Stimulated activated CD8-positive, alpha-beta memory T cell treated with anti-CD3 and anti-CD28 coated beads, Interleukin-7, amount 100 ng/mL, for 48 hours (primary cell): ENCODE measurements around the gene RUNX3.
A peak's percentile ranks its signal among the peaks of the same experiment; 100 is the strongest.
"Not testable (repeated sequence)": the region's sequence is repeated elsewhere in the genome, so short reads cannot be mapped to it uniquely, and the experiment has no call there.

Experiments used
- DNase-seq, 2 donors: peaks; one replicate each; pipeline ENCODE4 v3.0.0-alpha.2; 2020; ENCODE audit warnings: low read depth in 1 of 2; ENCODE audit errors: extremely low read depth in 1 of 2

The RUNX3 gene

GRCh38 chr1:24930260-24931145, at the start of gene RUNX3:
RUNX3 (minus strand) TSS chr1:24930276; CDS start chr1:24929868, 408 bp downstream.
- peak; percentile 85 to 88 for DNase-seq

DNA sequence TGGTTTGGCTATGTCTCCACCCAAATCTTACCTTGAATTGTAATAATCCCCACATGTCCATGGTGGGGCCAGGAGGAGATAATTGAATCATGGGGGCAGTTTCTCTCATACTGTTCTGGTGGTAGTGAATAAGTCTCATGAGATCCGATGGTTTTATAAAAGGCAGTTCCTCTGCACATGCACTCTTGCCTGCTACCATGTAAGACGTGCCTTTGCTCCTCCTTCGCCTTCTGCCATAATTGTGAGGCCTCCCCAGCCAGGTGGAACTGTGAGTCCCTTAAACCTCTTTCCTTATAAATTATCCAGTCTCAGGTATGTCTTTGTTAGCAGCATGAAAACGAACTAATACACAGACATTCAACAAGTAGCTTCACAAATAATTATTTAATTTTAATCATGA, 49.2 kb upstream of the RUNX3 start:
- DNase-seq, result not testable (repeated sequence)

- no peak for DNase-seq
These were observed 48.4 kb upstream of the RUNX3 start for GRCh38 chr1:24978383-24979032.

DNA sequence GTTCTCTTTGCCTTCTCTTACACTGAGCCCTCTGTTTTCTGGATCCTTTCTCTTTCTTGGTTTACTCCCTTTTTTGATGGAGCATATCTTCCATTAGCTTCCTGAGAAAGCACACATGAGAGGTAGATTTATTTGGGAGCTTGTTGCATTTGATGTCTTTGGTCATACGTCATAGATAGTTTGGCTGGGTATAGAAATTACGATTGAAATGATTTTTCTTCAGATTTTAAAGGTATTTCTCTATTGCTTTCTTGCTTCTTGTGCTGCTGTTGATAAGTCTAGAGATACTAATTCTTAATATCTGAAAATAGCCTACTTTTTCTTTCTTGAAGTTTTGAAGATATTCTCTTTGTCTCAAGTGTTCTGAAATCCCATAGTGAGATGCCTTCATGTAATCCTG, 45.3 kb upstream of the RUNX3 start:
- no peak for DNase-seq

GRCh38 chr1:24973315-24973714, 43.2 kb upstream of the RUNX3 start:
- DNase-seq, result no peak

- no peak for DNase-seq
These were observed 42.8 kb upstream of the RUNX3 start for GRCh38 chr1:24972915-24973242.

GRCh38 chr1:24972221-24972914, 42.3 kb upstream of the RUNX3 start:
- no peak for DNase-seq

GRCh38 chr1:24970926-24971875, 41.1 kb upstream of the RUNX3 start:
- no peak for DNase-seq

GRCh38 chr1:24970399-24970753, 40.3 kb upstream of the RUNX3 start:
- no peak for DNase-seq

GRCh38 chr1:24969596-24970398, 39.7 kb upstream of the RUNX3 start:
- DNase-seq, result no peak

DNA sequence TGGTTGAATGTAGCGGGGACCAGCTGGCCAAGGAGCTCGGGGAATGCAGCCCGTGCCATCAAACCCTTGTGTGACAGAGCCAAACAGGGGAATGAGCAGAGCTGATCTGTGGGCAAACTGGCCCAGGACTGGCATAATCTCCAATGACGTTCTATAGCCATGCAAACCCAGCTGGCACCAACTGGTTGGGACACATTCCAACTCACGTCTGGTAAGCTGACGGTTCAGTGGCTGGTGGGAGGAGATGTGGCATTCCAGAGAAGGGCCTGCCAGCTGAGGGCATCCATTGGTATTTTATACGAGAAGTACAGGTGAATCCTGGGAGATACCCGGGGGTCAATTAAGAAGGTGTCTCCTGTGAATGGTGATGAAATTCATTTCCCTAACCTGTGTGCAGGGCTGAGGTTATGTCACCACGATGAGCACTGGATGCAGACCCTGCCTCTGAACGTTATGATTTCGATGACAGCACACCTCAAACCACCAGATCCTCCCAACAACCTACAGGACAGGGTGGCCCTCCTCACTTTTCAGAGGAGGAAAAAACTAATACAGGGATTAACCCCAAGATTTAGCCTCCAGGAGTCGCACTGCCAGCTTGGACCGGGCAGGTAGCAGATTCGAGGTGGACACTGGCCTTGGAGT, 39.0 kb upstream of the RUNX3 start:
- DNase-seq, result no peak

GRCh38 chr1:24967962-24968361, 37.9 kb upstream of the RUNX3 start:
- DNase-seq, result no peak

DNA sequence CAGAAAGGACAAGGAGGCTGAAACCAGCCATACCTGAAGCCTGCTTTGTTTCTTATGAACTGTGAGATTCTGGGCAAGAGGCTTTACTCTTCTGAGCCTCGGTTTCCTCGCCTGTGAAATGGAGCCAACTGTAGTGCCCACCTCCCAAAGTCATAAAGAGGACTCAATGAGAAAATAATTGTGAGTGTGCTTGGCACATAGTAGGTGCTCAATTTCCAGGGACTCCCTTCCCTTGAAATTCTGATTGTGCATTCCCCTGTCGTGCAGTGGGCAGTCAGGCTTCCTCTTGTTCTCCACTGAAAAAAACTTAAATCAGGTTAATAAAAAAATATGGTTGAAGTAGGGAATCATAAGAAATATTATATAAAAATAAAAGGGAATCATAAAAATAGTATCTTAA, 37.5 kb upstream of the RUNX3 start:
- no peak for DNase-seq

- peak; percentile 76 to 95 for DNase-seq
These were observed 36.8 kb upstream of the RUNX3 start for GRCh38 chr1:24966724-24967346.

GRCh38 chr1:24966121-24966723, 36.1 kb upstream of the RUNX3 start:
- no peak for DNase-seq

DNA sequence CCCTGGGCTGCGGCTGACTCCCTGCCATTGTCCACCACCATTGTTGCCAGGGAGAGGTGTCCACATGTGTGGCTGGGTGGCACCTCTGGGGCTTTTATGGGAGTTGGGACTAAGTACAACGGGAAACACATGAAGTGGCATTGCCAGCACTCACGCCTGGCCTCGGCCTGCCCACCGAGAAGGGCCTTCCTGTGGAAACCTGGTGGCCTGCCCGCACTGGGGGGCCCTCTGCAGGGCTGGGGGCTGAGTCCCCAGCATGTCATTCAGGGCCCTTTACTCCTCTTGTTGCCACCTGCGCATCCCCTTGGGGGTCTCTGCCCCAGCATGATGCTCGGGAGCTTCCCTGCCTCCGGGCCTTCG, 35.5 kb upstream of the RUNX3 start:
- no peak for DNase-seq

DNA sequence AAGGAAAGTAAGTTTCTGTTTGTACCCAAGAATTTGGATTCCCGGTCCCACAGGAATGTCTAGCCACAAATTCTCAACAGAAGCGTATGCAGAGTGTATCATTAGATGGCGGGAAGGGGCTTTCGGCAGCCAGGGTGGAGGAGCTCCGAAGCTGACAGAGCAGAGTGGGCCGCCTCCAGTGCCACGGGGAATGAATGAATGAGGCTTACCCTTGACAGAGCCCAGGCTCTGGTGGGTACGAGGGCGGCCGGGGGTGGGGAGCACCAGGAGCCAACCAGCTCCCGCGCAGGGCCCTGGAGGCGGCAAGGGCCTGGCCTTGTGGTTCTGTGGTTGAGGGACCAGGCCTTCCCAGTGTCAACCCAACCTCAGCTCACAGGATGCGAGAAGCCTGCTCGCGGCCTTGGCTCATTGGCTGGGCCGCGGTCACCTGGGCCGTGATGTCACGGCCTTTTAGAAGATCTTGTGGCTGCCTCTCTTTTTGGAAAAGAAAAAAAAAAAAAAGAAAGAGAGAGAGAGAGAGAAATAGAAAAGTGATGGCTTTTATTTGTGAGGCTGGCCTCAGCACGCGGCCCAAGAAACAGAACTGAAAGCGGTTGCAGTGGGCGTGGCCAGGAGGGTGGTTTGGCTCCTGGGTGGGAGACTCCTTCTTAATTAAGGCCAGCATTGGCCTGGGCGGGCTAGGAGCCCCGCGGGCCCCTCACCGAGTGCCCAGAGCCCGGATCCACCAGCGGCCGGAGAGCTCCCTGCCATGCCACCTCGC, 34.9 kb upstream of the RUNX3 start:
- peak; percentile 97 to 99 for DNase-seq
